ENCODE measurements around the gene PHEX. TPM values are rescaled to one million over a fixed set of nuclear protein-coding genes. Genes with fewer than 3 reads are reported as not detected.

Gene PHEX
- total and polyA plus RNA-seq, 4 experiments from 2014 or later: 0.25 to 0.98 (median 0.37) TPM

DNA sequence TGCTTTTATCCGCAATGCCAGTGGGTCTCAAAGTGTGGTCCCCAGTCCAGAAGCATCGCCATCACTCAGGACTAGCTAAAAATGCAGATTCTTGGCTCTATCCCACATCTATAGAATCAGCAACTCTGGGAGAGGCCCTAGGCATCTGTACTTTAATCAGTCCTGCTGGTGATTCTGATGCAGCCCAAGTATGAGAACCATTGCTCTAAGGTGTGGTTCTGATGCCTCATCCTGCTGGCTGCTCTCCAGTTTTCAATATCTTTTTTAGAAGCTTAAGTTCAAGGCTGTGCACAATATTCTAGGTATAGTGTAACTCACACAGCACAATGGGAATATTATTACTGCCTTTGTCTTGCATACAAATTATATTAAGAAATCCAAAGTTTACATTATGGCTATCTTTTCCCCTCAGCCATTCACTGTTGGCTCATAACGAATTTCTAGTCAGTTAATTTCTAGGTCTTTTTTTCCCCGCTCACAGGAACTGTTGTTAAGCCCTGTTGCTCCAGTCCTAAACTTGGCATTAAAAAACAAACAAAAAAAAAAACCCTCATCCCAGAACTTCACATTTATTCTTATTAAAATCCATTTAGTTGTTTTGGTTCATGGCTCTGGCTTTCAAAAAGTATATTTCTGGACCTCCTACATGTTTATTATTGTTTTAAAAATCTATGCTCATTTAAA, 109.1 kb downstream of the PHEX start:
- Histone ChIP-seq H3K4me3 (ENCODE audit: low read length in 2 of 2) (no peak overlapping the region), H3K9me3 (ENCODE audit: control insufficient read depth in 1 of 2, low read length in 2 of 2) (no peaks in the 10 kb centered on the region), H3K27ac (ENCODE audit: low read depth, low read length) (no peak overlapping the region), H3K27me3 (ENCODE audit: insufficient read depth, low read length) (no peaks in the 10 kb centered on the region), H3K36me3 (ENCODE audit: insufficient read depth, low read length) (no peaks in the 10 kb centered on the region), H3K4me1 (ENCODE audit: insufficient read depth, low read length) (no peaks in the 10 kb centered on the region)
- Mint-ChIP-seq H3K27me3 (no peaks in the 10 kb centered on the region), H3K4me1 (peaks cover 2 to 8% (median 4%) of the 10 kb centered on the region in 4 donors), H3K9me3 (peaks cover 0 to 2% (median 0%) of the 10 kb centered on the region in 8 donors), H3K27ac (no peak overlapping the region), H3K4me3 (no peak overlapping the region), H3K36me3 (no peaks in the 10 kb centered on the region)
- no peak for DNase-seq
- intact Hi-C loops (cut with micrococcal nuclease): no loop called here
- ChIA-PET CTCF (ENCODE audit: partially characterized antibody) (no interaction called here), POLR2A (ENCODE audit: partially characterized antibody) (no interaction called here)

DNA sequence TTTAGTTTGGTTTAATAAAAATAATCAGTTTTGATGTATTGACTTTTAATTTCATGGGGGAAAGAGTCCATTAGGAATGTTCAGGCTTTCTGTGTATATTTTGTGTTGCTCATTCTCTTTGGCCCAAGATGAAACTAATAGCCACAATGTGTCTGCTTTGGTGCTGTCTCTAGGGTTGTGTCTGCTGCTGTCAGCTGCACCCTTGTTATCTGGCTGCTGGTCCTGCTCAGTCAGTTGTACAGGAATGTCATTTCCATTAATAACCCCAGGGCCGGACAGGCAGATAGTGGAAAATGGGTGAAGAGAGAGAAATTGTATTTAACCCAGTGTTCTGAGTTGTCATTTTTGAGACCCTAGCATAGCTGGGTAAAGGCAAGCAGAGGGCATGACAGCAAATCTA, 115.1 kb downstream of the PHEX start:
- Mint-ChIP-seq H3K27me3 (no peaks in the 10 kb centered on the region), H3K4me1 (no peaks in the 10 kb centered on the region), H3K36me3 (no peaks in the 10 kb centered on the region), H3K4me3 (no peak overlapping the region), H3K27ac (no peak overlapping the region), H3K9me3 (peaks cover 0 to 5% (median 0%) of the 10 kb centered on the region in 8 donors)
- DNase-seq: no peak
- Histone ChIP-seq H3K4me1 (ENCODE audit: insufficient read depth, low read length) (no peaks in the 10 kb centered on the region), H3K9me3 (ENCODE audit: control insufficient read depth in 1 of 2, low read length in 2 of 2) (no peaks in the 10 kb centered on the region), H3K27ac (ENCODE audit: low read depth, low read length) (no peak overlapping the region), H3K4me3 (ENCODE audit: low read length in 2 of 2) (no peak overlapping the region), H3K36me3 (ENCODE audit: insufficient read depth, low read length) (no peaks in the 10 kb centered on the region), H3K27me3 (ENCODE audit: insufficient read depth, low read length) (no peaks in the 10 kb centered on the region)
- ChIA-PET CTCF (ENCODE audit: partially characterized antibody) (no interaction called here), POLR2A (ENCODE audit: partially characterized antibody) (no interaction called here)
- intact Hi-C loops (cut with micrococcal nuclease): no loop called here

DNA sequence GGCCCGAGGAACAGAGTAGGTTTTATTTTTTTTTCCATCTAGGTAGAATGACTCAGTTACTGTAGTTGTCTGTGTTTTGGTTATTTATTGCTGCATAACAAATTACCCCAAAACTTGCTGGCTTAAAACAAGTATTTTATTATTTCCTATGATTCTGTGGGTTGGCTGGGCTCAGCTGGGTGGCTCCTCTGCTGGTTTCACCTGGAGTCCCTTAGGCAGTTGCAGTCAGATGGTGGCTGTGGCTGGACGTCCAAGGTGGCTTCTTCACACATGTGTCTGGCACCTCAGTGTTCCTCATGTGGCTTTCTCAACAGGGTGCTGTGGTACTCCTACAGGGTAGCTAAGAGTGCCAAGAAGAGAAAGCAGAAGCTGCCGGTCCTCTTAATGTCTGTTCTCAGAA, 115.8 kb downstream of the PHEX start:
- Histone ChIP-seq H3K9me3 (ENCODE audit: control insufficient read depth in 1 of 2, low read length in 2 of 2) (no peaks in the 10 kb centered on the region), H3K4me3 (ENCODE audit: low read length in 2 of 2) (no peak overlapping the region), H3K4me1 (ENCODE audit: insufficient read depth, low read length) (no peaks in the 10 kb centered on the region), H3K36me3 (ENCODE audit: insufficient read depth, low read length) (no peaks in the 10 kb centered on the region), H3K27ac (ENCODE audit: low read depth, low read length) (no peak overlapping the region), H3K27me3 (ENCODE audit: insufficient read depth, low read length) (no peaks in the 10 kb centered on the region)
- no peak for DNase-seq
- Mint-ChIP-seq H3K36me3 (no peaks in the 10 kb centered on the region), H3K9me3 (peaks cover 0 to 5% (median 0%) of the 10 kb centered on the region in 8 donors), H3K27ac (no peak overlapping the region), H3K4me3 (no peak overlapping the region), H3K4me1 (no peaks in the 10 kb centered on the region), H3K27me3 (no peaks in the 10 kb centered on the region)
- ChIA-PET POLR2A (ENCODE audit: partially characterized antibody) (no interaction called here), CTCF (ENCODE audit: partially characterized antibody) (interaction anchor here (1.6 kb wide), 1 partner anchor 12 kb away, joined by 8 read pairs; no protein-coding TSS in a partner anchor)
- intact Hi-C loops (cut with micrococcal nuclease): no loop called here

GRCh38 chrX:22148565-22148964, 116.4 kb downstream of the PHEX start:
- H3K27ac ChIP-seq (ENCODE audit: low read depth, low read length): no peak overlapping the region
- H3K4me1 ChIP-seq (ENCODE audit: insufficient read depth, low read length): no peaks in the 10 kb centered on the region
- intact Hi-C loops (cut with micrococcal nuclease): no loop called here
- H3K27ac Mint-ChIP-seq: no peak overlapping the region
- H3K9me3 Mint-ChIP-seq: peaks cover 0 to 5% (median 0%) of the 10 kb centered on the region in 8 donors
- ChIA-PET CTCF (ENCODE audit: partially characterized antibody) (interaction anchor here (1.6 kb wide), 1 partner anchor 13 kb away, joined by 8 read pairs; no protein-coding TSS in a partner anchor), POLR2A (ENCODE audit: partially characterized antibody) (no interaction called here)
- H3K9me3 ChIP-seq (ENCODE audit: control insufficient read depth in 1 of 2, low read length in 2 of 2): no peaks in the 10 kb centered on the region
- H3K27me3 Mint-ChIP-seq: no peaks in the 10 kb centered on the region
- H3K4me3 ChIP-seq (ENCODE audit: low read length in 2 of 2): no peak overlapping the region
- no peaks in the 10 kb centered on the region for H3K36me3 Mint-ChIP-seq
- H3K4me1 Mint-ChIP-seq: no peaks in the 10 kb centered on the region
- H3K4me3 Mint-ChIP-seq: no peak overlapping the region
- H3K27me3 ChIP-seq (ENCODE audit: insufficient read depth, low read length): no peaks in the 10 kb centered on the region
- no peak for DNase-seq
- H3K36me3 ChIP-seq (ENCODE audit: insufficient read depth, low read length): no peaks in the 10 kb centered on the region

- CTCF ChIA-PET (ENCODE audit: partially characterized antibody): no interaction called here
Measured at GRCh38 chrX:22150371-22150770, 118.2 kb downstream of the PHEX start.

DNA sequence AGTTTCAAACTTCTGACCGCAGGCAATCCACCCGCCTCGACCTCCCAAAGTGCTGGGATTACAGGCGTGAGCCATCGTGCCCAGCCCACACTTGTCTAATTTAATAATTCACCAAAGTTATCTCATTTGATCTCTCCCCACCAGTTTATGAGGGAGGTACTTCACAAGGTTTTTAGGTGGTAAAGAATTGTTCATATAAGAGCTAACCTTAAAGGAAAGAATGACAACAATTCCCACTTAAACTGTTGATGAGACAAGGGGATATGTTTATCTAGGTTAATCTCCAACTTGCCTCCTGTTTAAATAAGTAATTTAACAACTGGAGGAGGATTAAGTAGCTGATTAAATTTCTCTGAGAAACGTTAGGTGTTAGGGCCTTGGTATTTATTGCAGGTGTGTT, 123.0 kb downstream of the PHEX start:
- no peaks in the 10 kb centered on the region for H3K9me3 Mint-ChIP-seq
- no peaks in the 10 kb centered on the region for H3K4me1 Mint-ChIP-seq
- Histone ChIP-seq H3K27ac (ENCODE audit: low read depth, low read length) (no peak overlapping the region), H3K36me3 (ENCODE audit: insufficient read depth, low read length) (no peaks in the 10 kb centered on the region), H3K4me1 (ENCODE audit: insufficient read depth, low read length) (no peaks in the 10 kb centered on the region), H3K4me3 (ENCODE audit: low read length in 2 of 2) (no peak overlapping the region), H3K9me3 (ENCODE audit: control insufficient read depth in 1 of 2, low read length in 2 of 2) (no peaks in the 10 kb centered on the region), H3K27me3 (ENCODE audit: insufficient read depth, low read length) (no peaks in the 10 kb centered on the region)
- H3K36me3 Mint-ChIP-seq: no peaks in the 10 kb centered on the region
- H3K27me3 Mint-ChIP-seq: no peaks in the 10 kb centered on the region
- H3K27ac Mint-ChIP-seq: no peak overlapping the region
- CTCF ChIA-PET (ENCODE audit: partially characterized antibody): no interaction called here
- POLR2A ChIA-PET (ENCODE audit: partially characterized antibody): no interaction called here
- H3K4me3 Mint-ChIP-seq: no peak overlapping the region
- intact Hi-C loops (cut with micrococcal nuclease): no loop called here
- DNase-seq: no peak

More at GRCh38 chrX:22150371-22150770, 118.2 kb downstream of the PHEX start:
- intact Hi-C loops (cut with micrococcal nuclease): no loop called here
- Mint-ChIP-seq H3K36me3 (no peaks in the 10 kb centered on the region), H3K27me3 (no peaks in the 10 kb centered on the region), H3K27ac (no peak overlapping the region), H3K9me3 (peaks cover 0 to 3% (median 0%) of the 10 kb centered on the region in 8 donors), H3K4me1 (no peaks in the 10 kb centered on the region), H3K4me3 (no peak overlapping the region)
- no peak for DNase-seq
- Histone ChIP-seq H3K27me3 (ENCODE audit: insufficient read depth, low read length) (no peaks in the 10 kb centered on the region), H3K9me3 (ENCODE audit: control insufficient read depth in 1 of 2, low read length in 2 of 2) (no peaks in the 10 kb centered on the region), H3K27ac (ENCODE audit: low read depth, low read length) (no peak overlapping the region), H3K4me3 (ENCODE audit: low read length in 2 of 2) (no peak overlapping the region), H3K36me3 (ENCODE audit: insufficient read depth, low read length) (no peaks in the 10 kb centered on the region), H3K4me1 (ENCODE audit: insufficient read depth, low read length) (no peaks in the 10 kb centered on the region)
- POLR2A ChIA-PET (ENCODE audit: partially characterized antibody): no interaction called here

- Histone ChIP-seq H3K27ac (ENCODE audit: low read depth, low read length) (no peak overlapping the region), H3K4me1 (ENCODE audit: insufficient read depth, low read length) (no peaks in the 10 kb centered on the region), H3K36me3 (ENCODE audit: insufficient read depth, low read length) (no peaks in the 10 kb centered on the region), H3K4me3 (ENCODE audit: low read length in 2 of 2) (no peak overlapping the region), H3K27me3 (ENCODE audit: insufficient read depth, low read length) (no peaks in the 10 kb centered on the region), H3K9me3 (ENCODE audit: control insufficient read depth in 1 of 2, low read length in 2 of 2) (no peaks in the 10 kb centered on the region)
- ChIA-PET CTCF (ENCODE audit: partially characterized antibody) (interaction anchor here (1.0 kb wide), 1 partner anchor 23 kb away, joined by 6 read pairs; no protein-coding TSS in a partner anchor), POLR2A (ENCODE audit: partially characterized antibody) (no interaction called here)
- no peak overlapping the region for H3K27ac Mint-ChIP-seq
- no peak overlapping the region for H3K4me3 Mint-ChIP-seq
- H3K9me3 Mint-ChIP-seq: no peaks in the 10 kb centered on the region
- intact Hi-C loops (cut with micrococcal nuclease): no loop called here
- no peaks in the 10 kb centered on the region for H3K4me1 Mint-ChIP-seq
- no peaks in the 10 kb centered on the region for H3K27me3 Mint-ChIP-seq
- no peak for DNase-seq
- no peaks in the 10 kb centered on the region for H3K36me3 Mint-ChIP-seq
Measured at GRCh38 chrX:22159071-22159470, 126.9 kb downstream of the PHEX start.

Data from CD4-positive, alpha-beta memory T cell (primary cell).